ENCODE data around the gene HRAS. TPM values are rescaled to one million over a fixed set of nuclear protein-coding genes. Genes with fewer than 3 reads are reported as not detected.

Gene HRAS
- total and polyA plus RNA-seq, 5 experiments from 2014 or later: 8.6 to 40.7 (median 26.7) TPM

DNA sequence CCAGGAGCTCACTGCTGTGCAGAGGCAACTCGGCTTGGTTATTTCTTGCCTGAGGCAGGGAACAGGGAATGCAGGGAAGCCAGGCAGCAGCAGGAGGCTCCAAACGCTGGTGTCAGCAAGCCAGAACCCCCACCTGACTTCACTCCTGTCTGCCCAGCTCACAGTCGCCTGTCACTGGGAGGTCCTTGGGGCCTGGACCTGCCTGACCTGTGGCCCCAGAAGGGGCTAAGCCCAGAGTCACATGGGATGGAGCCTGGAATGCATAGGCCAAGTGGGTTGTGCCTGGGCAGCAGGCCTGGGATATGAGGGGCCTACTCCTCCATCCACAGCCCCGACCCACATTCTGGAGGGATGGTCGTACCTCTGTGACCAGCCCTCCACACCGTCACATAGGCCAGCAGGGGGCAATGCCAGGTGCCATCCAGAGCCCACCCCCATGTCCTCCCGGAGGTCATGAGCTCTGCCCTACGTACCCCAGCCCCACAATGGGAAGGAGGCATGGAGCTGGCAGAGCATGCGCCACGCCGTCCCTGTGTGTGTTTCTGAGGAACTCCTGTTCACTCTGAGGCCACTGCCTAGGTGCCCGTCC is 30.6 kb upstream of the HRAS start:
- H3K36me3 Mint-ChIP-seq: peaks cover 0 to 3% (median 0%) of the 10 kb centered on the region in 3 donors
- ATAC-seq: no peak
- H3K4me1 Mint-ChIP-seq: peaks cover 3 to 16% (median 10%) of the 10 kb centered on the region in 4 donors
- POLR2A ChIA-PET: interaction anchor here (1.2 to 3.4 kb wide), 5 partner anchors 9 to 27 kb away, joined by 3 to 44 read pairs (median 8); partner anchors contain the start of genes LMNTD2 and PHRF1
- H3K27ac Mint-ChIP-seq: no peak overlapping the region
- H3K9me3 Mint-ChIP-seq: no peaks in the 10 kb centered on the region
- H3K27me3 Mint-ChIP-seq: no peaks in the 10 kb centered on the region
- peak overlapping the region in 1 of 10 donors; percentile 7 for H3K4me3 Mint-ChIP-seq
- no peak for DNase-seq

GRCh38 chr11:563812-564578 is 28.6 kb upstream of the HRAS start:
- peaks cover 7 to 23% (median 18%) of the 10 kb centered on the region in 4 donors for H3K4me1 Mint-ChIP-seq
- H3K9me3 Mint-ChIP-seq: no peaks in the 10 kb centered on the region
- H3K4me3 Mint-ChIP-seq: peak overlapping the region in 2 of 10 donors; percentile 9 to 38
- ATAC-seq (no peak), DNase-seq (no peak)
- peaks cover 0 to 3% (median 0%) of the 10 kb centered on the region in 3 donors for H3K36me3 Mint-ChIP-seq
- H3K27me3 Mint-ChIP-seq: no peaks in the 10 kb centered on the region
- POLR2A ChIA-PET: interaction anchor here (0.7 to 2.2 kb wide), 5 partner anchors 7 to 279 kb away, joined by 3 to 8 read pairs (median 3); partner anchors contain the start of genes TMEM80 and TSPAN4
- H3K27ac Mint-ChIP-seq: peak overlapping the region in 1 of 10 donors; percentile 36

GRCh38 chr11:563066-563811 is 27.9 kb upstream of the HRAS start:
- Mint-ChIP-seq H3K27ac (peak overlapping the region in 1 of 10 donors; percentile 36), H3K27me3 (no peaks in the 10 kb centered on the region), H3K4me1 (peaks cover 7 to 22% (median 19%) of the 10 kb centered on the region in 4 donors), H3K4me3 (peak overlapping the region in 1 of 10 donors; percentile 18), H3K36me3 (peaks cover 0 to 3% (median 0%) of the 10 kb centered on the region in 3 donors), H3K9me3 (no peaks in the 10 kb centered on the region)
- ATAC-seq (no peak), DNase-seq (no peak)
- POLR2A ChIA-PET: interaction anchor here (0.7 to 1.8 kb wide), 5 partner anchors 16 to 280 kb away, joined by 3 to 8 read pairs (median 3); partner anchors contain the start of genes HRAS, TMEM80 and TSPAN4

DNA sequence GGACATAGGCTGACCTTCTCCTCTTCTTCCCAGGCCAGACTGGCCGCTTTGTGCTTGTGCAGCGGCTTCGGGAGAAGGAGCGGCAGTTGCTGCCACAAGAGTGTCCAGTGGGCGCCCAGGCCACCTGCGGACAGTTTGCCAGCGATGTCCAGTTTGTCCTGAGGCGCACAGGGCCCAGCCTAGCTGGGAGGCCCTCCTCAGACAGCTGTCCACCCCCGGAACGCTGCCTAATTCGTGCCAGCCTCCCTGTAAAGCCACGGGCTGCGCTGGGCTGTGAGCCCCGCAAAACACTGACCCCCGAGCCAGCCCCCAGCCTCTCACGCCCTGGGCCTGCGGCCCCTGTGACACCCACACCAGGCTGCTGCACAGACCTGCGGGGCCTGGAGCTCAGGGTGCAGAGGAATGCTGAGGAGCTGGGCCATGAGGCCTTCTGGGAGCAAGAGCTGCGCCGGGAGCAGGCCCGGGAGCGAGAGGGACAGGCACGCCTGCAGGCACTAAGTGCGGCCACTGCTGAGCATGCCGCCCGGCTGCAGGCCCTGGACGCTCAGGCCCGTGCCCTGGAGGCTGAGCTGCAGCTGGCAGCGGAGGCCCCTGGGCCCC is 26.8 kb upstream of the HRAS start:
- no peak for DNase-seq
- POLR2A ChIA-PET: interaction anchor here (0.8 to 1.8 kb wide), 7 partner anchors 14 to 234 kb away, joined by 3 to 8 read pairs (median 4); partner anchors contain the start of genes HRAS, LRRC56 and PHRF1
- no peak for ATAC-seq

DNA sequence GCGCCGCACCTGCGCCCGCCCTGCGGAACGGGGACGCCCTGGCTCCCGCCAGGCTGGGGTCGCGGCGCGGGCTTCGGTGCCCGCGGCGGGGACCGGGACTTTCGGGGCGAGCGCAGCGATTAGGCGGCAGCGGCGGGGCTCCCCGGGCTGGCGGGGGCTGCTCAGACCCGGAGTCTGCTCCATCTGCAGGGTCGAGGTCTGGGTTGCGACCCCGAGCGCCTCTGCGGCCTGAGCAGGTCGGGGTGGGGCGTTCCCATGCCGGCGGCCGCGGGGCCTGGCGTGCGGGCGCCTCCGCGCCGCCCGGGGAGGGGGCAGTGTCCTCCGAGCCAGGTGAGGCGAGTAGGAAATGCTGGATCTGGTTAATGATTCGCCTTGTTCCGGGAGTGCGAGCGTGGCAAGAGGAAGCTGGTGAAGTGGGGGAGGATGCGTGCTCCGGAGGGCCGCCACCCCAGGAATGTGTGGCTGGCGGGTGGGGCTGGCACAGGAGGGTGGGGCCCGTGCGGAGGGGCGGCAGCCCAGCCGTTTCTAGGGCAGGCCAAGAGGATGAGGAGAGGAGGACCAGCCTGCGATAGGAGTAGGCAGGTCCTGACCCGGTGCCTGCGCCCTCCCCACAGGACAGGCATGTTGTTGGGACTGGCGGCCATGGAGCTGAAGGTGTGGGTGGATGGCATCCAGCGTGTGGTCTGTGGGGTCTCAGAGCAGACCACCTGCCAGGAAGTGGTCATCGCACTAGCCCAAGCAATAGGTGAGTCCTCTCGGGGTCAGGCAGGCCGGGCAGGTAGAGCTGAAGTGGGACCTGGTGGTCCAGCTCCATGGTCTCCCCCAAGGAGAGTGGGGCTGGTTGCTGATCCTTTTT is 26.0 kb upstream of the HRAS start:
- H3K4me3 Mint-ChIP-seq: peak overlapping the region; percentile 82 to 91 (median 86)
- POLR2A ChIA-PET: interaction anchor here (0.8 to 1.8 kb wide), 6 partner anchors 15 to 235 kb away, joined by 3 to 8 read pairs (median 4); partner anchors contain the start of genes HRAS, LRRC56 and PHRF1
- H3K4me1 Mint-ChIP-seq: peaks cover 7 to 22% (median 16%) of the 10 kb centered on the region in 4 donors
- H3K27me3 Mint-ChIP-seq: no peaks in the 10 kb centered on the region
- ATAC-seq (peak; percentile 45 to 55), DNase-seq (peak in 1 of 10 donors; percentile 36)
- H3K36me3 Mint-ChIP-seq: peaks cover 0 to 3% (median 0%) of the 10 kb centered on the region in 3 donors
- no peaks in the 10 kb centered on the region for H3K9me3 Mint-ChIP-seq
- peak overlapping the region in 7 of 10 donors; percentile 43 to 91 (median 71) for H3K27ac Mint-ChIP-seq

More for the DNA sequence above, 26.8 kb upstream of the HRAS start:
- H3K4me3 Mint-ChIP-seq: peak overlapping the region in 8 of 10 donors; percentile 82 to 91 (median 86)
- H3K9me3 Mint-ChIP-seq: no peaks in the 10 kb centered on the region
- H3K27ac Mint-ChIP-seq: no peak overlapping the region
- H3K36me3 Mint-ChIP-seq: peaks cover 0 to 3% (median 0%) of the 10 kb centered on the region in 3 donors
- no peaks in the 10 kb centered on the region for H3K27me3 Mint-ChIP-seq
- peaks cover 7 to 22% (median 15%) of the 10 kb centered on the region in 4 donors for H3K4me1 Mint-ChIP-seq

DNA sequence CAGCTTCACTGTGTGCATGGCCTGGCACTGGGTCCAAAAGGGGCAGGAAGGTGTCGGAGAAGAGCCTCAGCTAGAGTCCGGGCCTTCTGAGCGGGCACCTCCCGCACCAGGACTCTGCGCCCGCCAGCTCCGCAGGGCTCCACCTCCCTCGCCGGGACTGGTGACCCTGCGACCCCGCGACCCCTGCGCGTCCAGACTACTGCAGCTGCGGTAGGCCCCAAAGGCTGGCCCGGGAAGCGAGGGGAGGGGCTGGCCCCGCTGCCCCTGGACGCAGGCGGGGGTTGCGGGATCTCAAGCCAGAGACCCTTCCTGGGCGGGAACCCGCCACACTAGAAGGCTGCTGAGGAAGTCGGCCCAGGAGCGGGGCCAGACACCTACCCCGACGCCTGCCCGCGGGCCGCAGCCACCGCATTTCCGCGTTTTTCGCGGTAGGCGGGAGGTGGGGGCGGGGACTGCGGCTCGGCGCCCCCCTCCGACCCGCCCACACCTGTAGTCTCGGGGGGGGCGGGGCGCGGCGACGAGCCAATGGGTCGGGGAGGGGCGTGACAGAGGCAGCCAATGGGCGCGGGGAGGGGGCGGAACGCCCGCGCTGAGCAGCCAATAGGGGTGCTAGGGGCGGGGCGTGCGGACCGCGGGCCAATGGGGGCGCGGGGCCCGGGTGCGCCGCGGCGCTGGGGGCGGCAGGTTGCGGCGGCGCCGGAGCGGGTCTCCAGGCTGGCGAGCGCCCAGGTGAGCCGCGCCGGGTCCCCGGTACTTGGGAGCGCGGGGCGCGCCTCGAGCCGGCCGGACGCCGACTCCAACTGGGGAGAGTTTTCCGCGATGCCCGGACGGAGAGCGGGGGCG is 25.1 kb upstream of the HRAS start, which contains the start of the genes LMNTD2 and RASSF7:
LMNTD2 (minus strand) TSS at position 434 of the 843 bp plus-strand sequence; CDS start at position 412, 22 bp downstream.
RASSF7 (plus strand) TSS at position 666 of the 843 bp plus-strand sequence. CDS start 799 bp downstream, outside the sequence.
- H3K27ac Mint-ChIP-seq: peak within 1 kb of the TSS; percentile 63 to 94 (median 84)
- H3K4me3 Mint-ChIP-seq: peak within 1 kb of the TSS; percentile 82 to 91 (median 86)
- POLR2A ChIA-PET: interaction anchor here (0.5 to 7.7 kb wide), 16 partner anchors 7 to 215 kb away, joined by 3 to 47 read pairs (median 4); partner anchors contain the start of genes HRAS, IRF7, LRRC56 and PHRF1
- H3K9me3 Mint-ChIP-seq: no peaks in the 10 kb centered on the region
- H3K4me1 Mint-ChIP-seq: peaks cover 7 to 22% (median 17%) of the 10 kb centered on the region in 4 donors
- peak; percentile 89 to 92 for ATAC-seq
- no peaks in the 10 kb centered on the region for H3K27me3 Mint-ChIP-seq
- H3K36me3 Mint-ChIP-seq: peaks cover 0 to 3% (median 0%) of the 10 kb centered on the region in 3 donors
- DNase-seq: peak; percentile 91 to 97 (median 95)

- Mint-ChIP-seq H3K9me3 (no peaks in the 10 kb centered on the region), H3K4me1 (peaks cover 7 to 22% (median 17%) of the 10 kb centered on the region in 4 donors), H3K4me3 (peak overlapping the region; percentile 66 to 87 (median 78)), H3K27ac (peak overlapping the region; percentile 63 to 94 (median 84)), H3K27me3 (no peaks in the 10 kb centered on the region), H3K36me3 (peaks cover 0 to 3% (median 0%) of the 10 kb centered on the region in 3 donors)
- POLR2A ChIA-PET: interaction anchor here (0.5 to 7.7 kb wide), 15 partner anchors 8 to 216 kb away, joined by 3 to 47 read pairs (median 4); partner anchors contain the start of genes HRAS, IRF7, LRRC56 and PHRF1
- ATAC-seq (no peak), DNase-seq (peak in 2 of 10 donors; percentile 31 to 32)
These were observed 24.4 kb upstream of the HRAS start for GRCh38 chr11:559712-560304.

DNA sequence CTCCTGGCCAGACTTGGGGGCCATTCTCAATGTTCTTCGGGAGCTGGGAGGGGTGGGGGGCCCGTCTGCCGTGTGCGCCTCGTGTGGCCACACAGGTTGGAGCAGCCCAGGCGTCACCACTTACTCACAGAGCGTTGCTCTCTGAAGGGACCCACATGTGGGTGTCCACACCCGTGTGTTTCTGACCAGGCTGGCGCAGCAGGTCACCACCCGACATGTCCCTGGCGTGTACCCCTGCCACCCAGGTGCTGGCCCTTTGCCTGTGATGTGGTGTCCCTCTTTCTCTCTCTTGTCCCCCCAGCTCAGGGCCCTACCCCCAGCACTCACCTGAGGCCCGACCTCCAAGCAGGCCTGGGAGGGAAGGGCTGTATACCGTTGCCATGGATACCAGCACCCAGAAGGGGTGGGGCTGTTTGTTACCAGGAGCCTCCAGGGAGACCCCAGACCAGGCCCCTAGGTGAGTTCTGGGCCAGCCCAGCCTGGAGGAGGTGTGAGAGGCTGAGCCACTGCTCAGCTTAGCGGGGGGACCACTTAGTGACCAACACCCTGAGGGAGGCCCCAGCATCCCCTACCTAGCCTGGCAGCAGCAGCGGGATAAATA is 23.7 kb upstream of the HRAS start:
- DNase-seq (peak in 1 of 10 donors; percentile 47), ATAC-seq (no peak)
- POLR2A ChIA-PET: interaction anchor here (0.5 to 7.7 kb wide), 10 partner anchors 9 to 186 kb away, joined by 3 to 47 read pairs (median 6); partner anchors contain the start of genes HRAS, IRF7, PHRF1 and TMEM80
- Mint-ChIP-seq H3K4me1 (peaks cover 7 to 22% (median 17%) of the 10 kb centered on the region in 4 donors), H3K27ac (peak overlapping the region in 6 of 10 donors; percentile 12 to 77 (median 48)), H3K36me3 (peaks cover 0 to 3% (median 0%) of the 10 kb centered on the region in 3 donors), H3K27me3 (no peaks in the 10 kb centered on the region), H3K4me3 (peak overlapping the region in 2 of 10 donors; percentile 10 to 18), H3K9me3 (no peaks in the 10 kb centered on the region)

GRCh38 chr11:558503-558902 is 23.1 kb upstream of the HRAS start:
- Mint-ChIP-seq H3K36me3 (peaks cover 0 to 1% (median 0%) of the 10 kb centered on the region in 3 donors), H3K27me3 (no peaks in the 10 kb centered on the region), H3K4me1 (peaks cover 7 to 22% (median 17%) of the 10 kb centered on the region in 4 donors), H3K27ac (no peak overlapping the region), H3K9me3 (no peaks in the 10 kb centered on the region), H3K4me3 (peak overlapping the region in 1 of 10 donors; percentile 6)
- POLR2A ChIA-PET: interaction anchor here (1.8 to 7.7 kb wide), 5 partner anchors 9 to 168 kb away, joined by 4 to 47 read pairs (median 34); partner anchors contain the start of genes HRAS, LRRC56 and PHRF1
- ATAC-seq: no peak
- no peak for DNase-seq

Measured in naive thymus-derived CD8-positive, alpha-beta T cell (primary cell).